GM21528 (cell line): ENCODE measurements around the gene SCGB3A2.
A peak's percentile ranks its signal among the peaks of the same experiment; 100 is the strongest.

Experiments
- ATAC-seq: cut with Tn5 transposase; IDR thresholded peaks from one replicate; pipeline ENCODE4 v1.9.1; 2021; ENCODE audit warnings: mild to moderate bottlenecking, moderate library complexity; ENCODE audit not compliant: unreplicated experiment, low FRiP score

Gene SCGB3A2

GRCh38 chr5:147901599-147902039 lies 23.1 kb downstream of the SCGB3A2 start:
- ATAC-seq = no peak

DNA sequence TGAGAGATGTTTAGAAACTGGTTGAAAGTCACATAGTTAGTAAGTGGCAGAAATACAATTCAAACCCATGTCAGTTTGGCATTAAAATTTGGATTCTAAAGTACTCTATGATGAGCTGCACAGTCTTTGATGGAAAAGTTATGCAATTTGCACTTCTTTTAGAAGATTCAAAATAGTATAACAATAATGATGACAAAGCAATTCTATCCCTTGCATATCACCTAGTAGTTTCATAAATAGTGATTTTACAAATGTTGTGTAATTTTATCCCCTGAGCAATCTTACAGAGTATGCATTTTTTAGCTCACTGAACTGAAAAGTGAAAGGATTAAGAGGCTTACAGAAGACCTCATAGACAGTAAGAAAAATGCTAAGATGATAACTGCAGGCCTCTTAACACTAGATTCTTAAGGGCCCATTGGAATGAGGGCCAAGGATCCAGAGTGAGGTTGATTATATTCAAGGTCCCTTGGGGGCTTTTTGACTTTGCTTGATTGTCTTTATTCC lies 24.2 kb downstream of the SCGB3A2 start:
- ATAC-seq = no peak

GRCh38 chr5:147904110-147904509 lies 25.6 kb downstream of the SCGB3A2 start:
- no peak for ATAC-seq

- ATAC-seq = no peak
These were observed 28.0 kb downstream of the SCGB3A2 start, which contains the start of gene C5orf46 for GRCh38 chr5:147906326-147907095. Gene C5orf46, minus strand, starts transcription at chr5:147906538. Its CDS starts 37 bp downstream, at chr5:147906501.

DNA sequence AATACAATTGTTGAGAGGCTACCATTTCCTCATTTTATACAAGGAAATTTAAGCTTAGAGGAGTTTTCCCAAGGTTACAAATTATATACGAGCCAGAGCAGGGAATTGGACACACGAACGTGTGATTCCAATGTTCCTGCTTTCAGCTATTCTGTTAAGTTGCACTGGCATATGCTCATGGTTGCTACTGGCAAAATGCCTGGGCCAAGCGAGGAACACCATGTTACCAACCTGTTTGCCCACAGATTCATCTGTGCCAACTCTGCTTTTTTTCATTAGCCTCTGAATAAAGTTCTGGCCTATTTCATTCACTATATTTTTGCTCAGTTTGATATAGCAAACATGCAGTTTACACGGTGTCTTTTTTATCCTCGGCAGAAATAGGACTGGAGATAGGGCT lies 32.9 kb downstream of the SCGB3A2 start:
- no peak for ATAC-seq

DNA sequence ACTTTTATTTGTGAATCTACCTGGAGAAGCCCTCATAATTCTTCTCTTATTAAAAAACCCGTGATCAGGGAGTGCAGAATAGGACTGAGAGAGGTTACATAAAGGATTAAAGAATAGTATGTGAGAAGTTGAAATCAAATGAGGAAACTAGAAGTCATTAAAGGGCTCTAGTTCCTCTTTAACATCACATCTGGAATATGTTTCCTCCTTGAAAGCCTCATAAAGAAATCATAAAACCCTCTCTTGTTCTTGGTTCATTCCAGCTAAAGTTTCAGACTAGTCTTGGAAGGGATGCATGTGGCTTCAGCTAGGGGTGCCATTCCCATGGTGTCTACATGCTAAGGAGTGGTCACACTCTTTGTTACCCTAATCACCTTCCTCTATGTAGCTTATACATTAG lies 33.5 kb downstream of the SCGB3A2 start:
- ATAC-seq = no peak

DNA sequence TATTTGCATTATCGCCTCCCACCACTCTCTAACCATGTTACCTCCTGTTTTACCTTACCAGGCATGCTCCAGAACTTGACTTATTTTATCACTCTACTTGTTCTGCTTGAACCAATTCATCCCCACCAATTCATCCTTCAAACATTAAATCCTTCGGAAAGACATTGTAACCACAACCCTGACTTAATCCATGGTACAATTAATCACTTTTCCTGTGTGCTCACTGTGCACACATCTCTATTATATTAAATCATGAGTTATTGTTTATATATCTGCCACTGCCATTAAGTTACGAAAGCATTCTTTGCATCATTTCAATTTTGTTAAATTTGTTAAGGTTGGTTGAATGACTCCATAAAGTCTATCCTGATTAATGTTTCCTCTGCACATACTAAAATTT lies 35.3 kb downstream of the SCGB3A2 start:
- no peak for ATAC-seq

DNA sequence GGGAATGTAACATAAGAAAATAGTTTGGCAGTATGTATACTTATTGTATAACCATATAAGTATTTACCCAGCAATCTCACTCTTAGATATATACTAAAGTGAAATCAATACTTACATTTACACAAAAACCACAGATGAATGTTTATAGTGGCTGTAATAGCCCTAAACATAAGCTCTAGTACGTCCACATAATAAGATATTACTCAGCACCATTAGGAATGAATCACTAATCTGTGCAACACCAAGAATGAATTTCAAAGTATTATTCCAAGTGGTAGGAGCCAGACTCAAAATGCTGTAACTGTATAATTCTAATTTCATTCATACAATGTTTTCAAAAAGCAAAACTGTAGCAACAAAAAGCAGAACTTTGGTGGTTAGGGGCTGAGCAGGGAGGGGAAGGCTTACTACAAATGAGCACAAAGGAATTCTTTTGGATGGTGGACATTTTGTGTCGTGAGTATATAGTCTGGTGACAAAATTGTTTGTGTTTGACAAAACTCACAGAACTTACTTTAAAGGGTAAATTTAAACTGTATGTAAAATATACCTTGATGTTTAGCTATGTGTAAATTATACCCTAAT lies 39.7 kb downstream of the SCGB3A2 start:
- no peak for ATAC-seq

- no peak for ATAC-seq
These were observed 40.4 kb downstream of the SCGB3A2 start for GRCh38 chr5:147918899-147919298.

GRCh38 chr5:147920420-147921030 lies 42.0 kb downstream of the SCGB3A2 start:
- ATAC-seq = no peak

DNA sequence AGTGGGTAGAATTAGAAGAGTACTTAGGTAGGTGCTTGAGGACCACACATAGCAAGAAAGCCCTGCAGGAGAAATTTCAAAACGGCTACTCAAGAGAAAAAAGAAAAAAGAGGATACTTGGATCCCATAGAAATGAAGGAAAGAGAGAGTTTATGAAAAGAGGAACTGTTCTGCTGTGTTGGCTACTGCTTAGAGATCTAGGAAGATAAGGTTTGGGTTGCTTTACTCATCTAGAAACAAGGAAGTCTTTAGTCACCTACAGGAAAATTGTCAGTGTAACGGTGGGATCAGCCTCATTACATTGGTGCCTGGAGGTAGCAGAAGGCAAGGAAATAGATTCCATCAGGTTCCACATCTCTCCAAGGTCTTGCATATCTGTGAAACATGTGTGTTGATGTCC lies 42.6 kb downstream of the SCGB3A2 start:
- ATAC-seq = no peak

GRCh38 chr5:147925020-147925419 lies 46.5 kb downstream of the SCGB3A2 start:
- no peak for ATAC-seq

DNA sequence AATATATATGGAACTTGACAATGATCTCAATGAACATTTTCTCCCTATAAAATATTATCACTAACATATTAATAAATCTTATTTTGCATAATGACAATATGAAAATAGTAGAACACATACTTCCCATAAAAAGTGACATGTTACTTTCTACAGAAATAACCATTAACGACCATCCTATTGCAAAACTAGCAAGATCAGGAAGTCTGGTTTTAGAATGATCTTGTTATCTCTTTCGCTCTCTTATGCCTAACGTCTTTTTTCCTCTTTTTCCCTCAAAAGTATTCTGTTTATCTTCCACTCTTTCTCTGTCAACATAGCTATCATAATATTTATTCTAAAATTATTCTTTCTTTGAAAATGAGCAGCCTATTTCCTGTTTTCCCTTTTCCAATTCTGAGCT lies 49.4 kb downstream of the SCGB3A2 start:
- no peak for ATAC-seq

DNA sequence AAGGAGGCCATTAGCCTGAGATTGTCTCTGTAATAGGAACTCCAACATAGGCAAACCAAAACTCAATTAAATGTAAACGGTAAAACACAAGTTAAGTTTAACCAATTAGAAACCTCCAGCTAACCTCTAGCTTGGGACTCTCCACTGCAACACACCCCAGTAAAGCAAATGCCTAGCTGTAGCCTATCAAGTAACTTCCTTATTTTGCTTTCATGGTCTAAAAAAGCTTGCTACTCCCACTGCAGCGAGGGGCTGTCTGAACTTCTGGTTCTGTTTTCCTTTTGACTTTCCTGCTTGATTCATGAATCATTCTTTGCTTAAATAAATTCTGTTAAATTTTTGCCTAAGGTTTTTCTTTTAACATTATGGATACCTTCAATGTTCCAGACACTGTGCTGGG lies 52.3 kb downstream of the SCGB3A2 start:
- ATAC-seq = peak; percentile 87
